HCT116 (cell line): ENCODE measurements around the gene FADS1. TPM values are rescaled to one million over a fixed set of nuclear protein-coding genes. Genes with fewer than 3 reads are reported as not detected.

Experiments used
- ATAC-seq: fragments of 200-7000 bp; cut with Tn5 transposase; 2 replicates; pipeline ENCODE4 v1.9.1; 2020; ENCODE audit warnings: mild to moderate bottlenecking, moderate library complexity
- BruUV-seq: library from RNA; stranded (reverse); fragments of 400-500 nt; replicated peaks from 2 replicates; lab custom pipeline; 2021; lab: Mats Ljungman, UMichigan
- CTCF ChIA-PET: fragments of 300-600 bp; sonication (Branson Sonifier 250); formaldehyde crosslinking; loops from one replicate; lab custom pipeline; 2021; ENCODE audit warnings: antibody characterized with exemption; lab: Charles Lee
- POLR2A ChIA-PET: fragments of 300-600, 350-600 bp; sonication (Branson Sonifier 250); formaldehyde crosslinking; loops from one replicate; lab custom pipeline; 2021; ENCODE audit warnings: antibody characterized with exemption; lab: Charles Lee
- RAD21 ChIA-PET, 2 experiments: fragments of 300-600 bp; sonication (Branson Sonifier 250); formaldehyde crosslinking; loops; one replicate each; lab custom pipeline; 2023; ENCODE audit warnings: low total read pairs in 2 of 2; ENCODE audit not compliant: uncharacterized antibody in 2 of 2, unreplicated experiment in 2 of 2, low non-redundant PET in 1 of 2; lab: Charles Lee
- DNase-seq: peaks from one replicate; pipeline ENCODE4 v3.0.0-alpha.2; 2010; ENCODE audit warnings: low read depth, low spot score
- H2AFZ ChIP-seq: fragments of 200-600 bp; shearing (Covaris generic), sonication (generic); 2 replicates; pipeline ENCODE4 v1.6.1; 2017; ENCODE audit warnings: low read depth, mixed run types, mixed read lengths, antibody characterized with exemption, low read length; ENCODE audit not compliant: poor library complexity, severe bottlenecking
- H3K27ac ChIP-seq: 2 replicates; pipeline ENCODE4 v1.5.1; 2012; ENCODE audit warnings: low read depth, low read length
- H3K27me3 ChIP-seq: fragments of 200-600 bp; sonication (generic); 2 replicates; pipeline ENCODE4 v1.6.1; 2016; ENCODE audit warnings: mixed run types, low read length, mixed read lengths; ENCODE audit not compliant: insufficient read depth
- H3K36me3 ChIP-seq, 2 experiments: fragments of 200-500 bp in 1 of 2; fragments of 200-600 bp in 1 of 2; sonication (Bioruptor generic) in 1 of 2; sonication (generic) in 1 of 2; 2 replicates each; pipeline versions ENCODE4 v1.5.1 to v1.6.1; 2014 to 2016; ENCODE audit warnings: low read length in 2 of 2, inconsistent platforms in 1 of 2, mixed read lengths in 1 of 2, mixed run types in 1 of 2; ENCODE audit not compliant: insufficient read depth in 2 of 2, control insufficient read depth in 1 of 2
- H3K4me1 ChIP-seq, 2 experiments: fragments of 200-600 bp in 1 of 2; sonication (generic) in 1 of 2; 2 replicates each; pipeline versions ENCODE4 v1.5.1 to v1.6.1; 2012 to 2017; ENCODE audit warnings: low read length in 2 of 2, inconsistent platforms in 1 of 2, mild to moderate bottlenecking in 1 of 2, mixed read lengths in 1 of 2, mixed run types in 1 of 2, moderate library complexity in 1 of 2; ENCODE audit not compliant: insufficient read depth in 2 of 2, control insufficient read depth in 1 of 2
- H3K4me2 ChIP-seq: fragments of 200-600 bp; sonication (generic); 2 replicates; pipeline ENCODE4 v1.6.1; 2017; ENCODE audit warnings: mixed run types, low read length, mixed read lengths
- H3K4me3 ChIP-seq, 2 experiments: fragments of 200-600 bp in 1 of 2; sonication (generic) in 1 of 2; replicated peaks in 1 of 2; 2 replicates each; pipeline ENCODE4 v1.5.1; 2011 to 2016; ENCODE audit warnings: low read length in 2 of 2, control low read depth in 1 of 2, low read depth in 1 of 2, mild to moderate bottlenecking in 1 of 2, mixed read lengths in 1 of 2, mixed run types in 1 of 2
- H3K79me2 ChIP-seq: fragments of 200-600 bp; sonication (generic); 2 replicates; pipeline ENCODE4 v1.6.1; 2017; ENCODE audit warnings: mild to moderate bottlenecking, mixed run types, low read length, moderate library complexity, mixed read lengths; ENCODE audit not compliant: insufficient read depth
- H3K9ac ChIP-seq: fragments of 200-600 bp; sonication (generic); 2 replicates; pipeline ENCODE4 v1.6.1; 2016; ENCODE audit warnings: low read length, mixed read lengths
- H3K9me2 ChIP-seq: fragments of 200-600 bp; sonication (generic), shearing (Covaris generic); 2 replicates; pipeline ENCODE4 v1.6.1; 2017; ENCODE audit warnings: mixed run types, mild to moderate bottlenecking, moderate library complexity; ENCODE audit not compliant: insufficient read depth
- H3K9me3 ChIP-seq, 2 experiments: fragments of 200-500 bp in 1 of 2; fragments of 200-600 bp in 1 of 2; sonication (Bioruptor generic) in 1 of 2; sonication (generic) in 1 of 2; 2 replicates each; pipeline ENCODE4 v1.6.1; 2014 to 2017; ENCODE audit warnings: low read length in 2 of 2, mixed read lengths in 2 of 2, inconsistent platforms in 1 of 2, low read depth in 1 of 2, mild to moderate bottlenecking in 1 of 2, mixed run types in 1 of 2, moderate library complexity in 1 of 2; ENCODE audit not compliant: control insufficient read depth in 1 of 2, insufficient read depth in 1 of 2
- H4K20me1 ChIP-seq: fragments of 200-600 bp; sonication (generic), shearing (Covaris generic); 2 replicates; pipeline ENCODE4 v1.6.1; 2017; ENCODE audit warnings: mixed run types, mild to moderate bottlenecking, moderate library complexity; ENCODE audit not compliant: insufficient read depth
- ATF3 ChIP-seq: IDR thresholded peaks from 2 replicates; pipeline ENCODE4 v1.6.1; 2012
- CBX3 ChIP-seq: IDR thresholded peaks from 2 replicates; pipeline ENCODE4 v1.6.1; 2012; ENCODE audit warnings: low read depth
- ELF1 ChIP-seq: IDR thresholded peaks from 2 replicates; pipeline ENCODE4 v1.6.1; 2012; ENCODE audit warnings: low read depth, borderline replicate concordance
- EZH2 ChIP-seq: fragments of 200-600 bp; sonication (generic); IDR thresholded peaks from 2 replicates; pipeline ENCODE4 v1.6.1; 2017; ENCODE audit warnings: antibody characterized with exemption, mixed run types
- MAX ChIP-seq: IDR thresholded peaks from 2 replicates; pipeline ENCODE4 v1.6.1; 2012
- POLR2A ChIP-seq: IDR thresholded peaks from 2 replicates; pipeline ENCODE4 v1.7.0; 2011; ENCODE audit warnings: borderline replicate concordance; ENCODE audit not compliant: insufficient read depth, insufficient read length; ENCODE audit errors: extremely low read depth
- POLR2AphosphoS5 ChIP-seq: IDR thresholded peaks from 2 replicates; pipeline ENCODE4 v1.6.1; 2011; ENCODE audit warnings: mild to moderate bottlenecking, low read depth, low read length, moderate library complexity
- RAD21 ChIP-seq: IDR thresholded peaks from 2 replicates; pipeline ENCODE4 v1.6.1; 2012; ENCODE audit warnings: low read depth, mild to moderate bottlenecking
- SRF ChIP-seq: IDR thresholded peaks from 2 replicates; pipeline ENCODE4 v1.6.1; 2012; ENCODE audit warnings: low read depth
- TCF7L2 ChIP-seq: IDR thresholded peaks from 2 replicates; pipeline ENCODE4 v1.7.0; 2011; ENCODE audit warnings: borderline replicate concordance, inconsistent platforms; ENCODE audit not compliant: insufficient read depth, insufficient read length; ENCODE audit errors: extremely low read depth
- YY1 ChIP-seq: IDR thresholded peaks from 2 replicates; pipeline ENCODE4 v1.6.1; 2011; ENCODE audit warnings: low read length, low read depth, moderate library complexity, mild to moderate bottlenecking; ENCODE audit not compliant: insufficient replicate concordance; ENCODE audit errors: extremely low read depth
- ZBTB33 ChIP-seq: IDR thresholded peaks from 2 replicates; pipeline ENCODE4 v1.6.1; 2011; ENCODE audit warnings: mild to moderate bottlenecking, low read length, moderate library complexity; ENCODE audit not compliant: insufficient replicate concordance; ENCODE audit errors: extremely low read depth
- ZFX ChIP-seq: fragments of 450-650 bp; IDR thresholded peaks from 2 replicates; pipeline ENCODE4 v1.6.1; 2017
- ZNF274 ChIP-seq: fragments of 200-500 bp; sonication (Bioruptor generic); IDR thresholded peaks from 2 replicates; pipeline ENCODE4 v1.6.1; 2014; ENCODE audit warnings: mild to moderate bottlenecking, low read depth, low read length, inconsistent platforms
- intact Hi-C: fragments of 100-400 bp; cut with micrococcal nuclease; formaldehyde crosslinking; loops from 2 replicates; pipeline ENCODE4 v1.10.0; 2022
- total RNA-seq: library from RNA; stranded (reverse); gene quantifications from one replicate; pipeline ENCODE4 v1.2.1, GENCODE V29; 2021; ENCODE audit not compliant: unreplicated experiment

FADS1 gene
- total RNA-seq, 1 experiment from 2014 or later: 56.6 TPM

GRCh38 chr11:61771985-61772455 is 44.8 kb downstream of the FADS1 start:
- peak overlapping the region; percentile 53; the same call in 1 of the 2 replicates for H3K27ac ChIP-seq
- ATAC-seq: no peak
- TF ChIP-seq RAD21 (no peak), ZBTB33 (no peak), ZNF274 (no peak), ZFX (no peak), POLR2A (no peak), CBX3 (no peak), YY1 (no peak), POLR2AphosphoS5 (no peak), MAX (no peak), ELF1 (no peak), ATF3 (no peak), EZH2 (no peak), SRF (no peak), TCF7L2 (no peak)
- POLR2A ChIA-PET: interaction anchor here (1.0 kb wide), 1 partner anchor 20 kb away, joined by 3 read pairs; no protein-coding TSS in a partner anchor
- no peaks in the 10 kb centered on the region for H3K36me3 ChIP-seq
- H3K9me3 ChIP-seq: no peaks in the 10 kb centered on the region
- intact Hi-C loops: no loop called here
- RAD21 ChIA-PET: interaction anchor here in 1 of 2 experiments (1.3 kb wide), 1 partner anchor 24 kb away, joined by 8 read pairs; no protein-coding TSS in a partner anchor
- H3K27me3 ChIP-seq: no peaks in the 10 kb centered on the region
- no peak for DNase-seq
- H3K79me2 ChIP-seq: no peaks in the 10 kb centered on the region
- no peak overlapping the region for H2AFZ ChIP-seq
- BruUV-seq: no TSS peak
- H3K4me2 ChIP-seq: peak overlapping the region; percentile 33
- no peaks in the 10 kb centered on the region for H4K20me1 ChIP-seq
- no peak overlapping the region for H3K4me3 ChIP-seq
- no peak overlapping the region for H3K9ac ChIP-seq
- peaks cover 10 to 20% of the 10 kb centered on the region in 2 experiments for H3K4me1 ChIP-seq
- CTCF ChIA-PET: interaction anchor here (1.0 to 1.1 kb wide), 2 partner anchors 25 to 336 kb away, joined by 3 to 8 read pairs; no protein-coding TSS in a partner anchor
- no peaks in the 10 kb centered on the region for H3K9me2 ChIP-seq
